GM19035 (cell line): ENCODE data around the gene WNT7A.

Experiments used
- ATAC-seq: cut with Tn5 transposase; IDR thresholded peaks from one replicate; pipeline ENCODE4 v1.9.1; 2021; ENCODE audit not compliant: unreplicated experiment

Gene WNT7A

GRCh38 chr3:13849018-13849417 lies 30.9 kb downstream of the WNT7A start:
- no peak for ATAC-seq

GRCh38 chr3:13846716-13847570 lies 32.9 kb downstream of the WNT7A start:
- no peak for ATAC-seq

- no peak for ATAC-seq
Measured at GRCh38 chr3:13846238-13846637, 33.6 kb downstream of the WNT7A start.

- no peak for ATAC-seq
Measured at GRCh38 chr3:13845806-13846205, 34.1 kb downstream of the WNT7A start.

GRCh38 chr3:13844911-13845310 lies 35.0 kb downstream of the WNT7A start:
- ATAC-seq, result no peak

GRCh38 chr3:13844286-13844685 lies 35.6 kb downstream of the WNT7A start:
- ATAC-seq, result no peak

GRCh38 chr3:13843351-13843750 lies 36.5 kb downstream of the WNT7A start:
- no peak for ATAC-seq

GRCh38 chr3:13842226-13842625 lies 37.6 kb downstream of the WNT7A start:
- no peak for ATAC-seq

GRCh38 chr3:13841826-13842225 lies 38.0 kb downstream of the WNT7A start:
- ATAC-seq, result no peak

GRCh38 chr3:13841141-13841540 lies 38.7 kb downstream of the WNT7A start:
- ATAC-seq, result no peak

GRCh38 chr3:13840456-13840855 lies 39.4 kb downstream of the WNT7A start:
- no peak for ATAC-seq

- no peak for ATAC-seq
Measured at GRCh38 chr3:13839726-13840340, 40.0 kb downstream of the WNT7A start.

- ATAC-seq, result no peak
Measured at GRCh38 chr3:13839253-13839652, 40.6 kb downstream of the WNT7A start.

GRCh38 chr3:13838421-13838820 lies 41.5 kb downstream of the WNT7A start:
- ATAC-seq, result no peak

- ATAC-seq, result no peak
Measured at GRCh38 chr3:13837751-13838150, 42.1 kb downstream of the WNT7A start.

GRCh38 chr3:13836658-13837587 lies 42.9 kb downstream of the WNT7A start:
- no peak for ATAC-seq

GRCh38 chr3:13835246-13835645 lies 44.6 kb downstream of the WNT7A start:
- no peak for ATAC-seq

- ATAC-seq, result no peak
Measured at GRCh38 chr3:13834258-13835035, 45.4 kb downstream of the WNT7A start.

GRCh38 chr3:13833506-13834257 lies 46.2 kb downstream of the WNT7A start:
- no peak for ATAC-seq

- no peak for ATAC-seq
Measured at GRCh38 chr3:13832130-13832529, 47.7 kb downstream of the WNT7A start.
